ENCODE data around the gene CFAP99. TPM values are rescaled to one million over a fixed set of nuclear protein-coding genes. Genes with fewer than 3 reads are reported as not detected.

Gene CFAP99
- total RNA-seq, 2 donors from 2014 or later, result not detected

DNA sequence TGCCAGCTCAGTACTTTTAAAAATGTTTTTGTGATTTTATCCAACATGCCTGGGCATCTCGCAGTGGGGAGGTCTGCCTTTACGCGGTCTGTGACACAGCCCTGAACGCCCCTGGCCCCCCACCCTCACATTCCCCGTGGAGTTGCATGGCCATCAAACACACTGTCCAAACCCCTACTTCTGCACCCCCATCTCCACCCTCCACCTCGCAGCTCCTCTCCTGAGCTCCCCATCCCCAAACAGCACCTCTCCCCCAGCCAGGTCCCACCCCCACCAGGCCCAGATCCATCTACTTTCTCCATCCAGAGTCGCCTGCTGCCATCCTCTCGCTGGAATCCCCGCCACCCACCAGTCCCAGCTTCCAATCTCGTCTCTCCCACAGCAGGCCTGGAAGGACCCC lies 9.8 kb upstream of the CFAP99 start:
- DNase-seq (no peak), ATAC-seq (no peak)
- Histone ChIP-seq H3K27ac (no peak overlapping the region), H3K4me3 (no peak overlapping the region), H3K36me3 (replicated peaks in 1 of 2; ENCODE audit: insufficient read depth in 1 of 2, low read depth in 2 of 2) (no peaks in the 10 kb centered on the region), H3K4me1 (peaks cover 17% of the 10 kb centered on the region), H3K27me3 (no peaks in the 10 kb centered on the region), H3K9me3 (no peaks in the 10 kb centered on the region)
- TF ChIP-seq POLR2A (IDR thresholded peaks at IDR 0.05), result no peak
- TF ChIP-seq CTCF (IDR thresholded peaks at IDR 0.05), result no peak
- intact Hi-C loops (cut with DNase I), result no loop called here
- WGBS, 2 donors, result 77 to 79% methylated on average over 10 of the region's 10 CpGs

- DNase-seq (no peak), ATAC-seq (no peak)
- 78 to 88% methylated on average over 8 to 14 of the region's 14 CpGs for WGBS, 2 donors
- Histone ChIP-seq H3K27me3 (no peaks in the 10 kb centered on the region), H3K4me1 (peaks cover 21% of the 10 kb centered on the region), H3K27ac (no peak overlapping the region), H3K36me3 (replicated peaks in 1 of 2; ENCODE audit: insufficient read depth in 1 of 2, low read depth in 2 of 2) (no peaks in the 10 kb centered on the region), H3K9me3 (no peaks in the 10 kb centered on the region), H3K4me3 (no peak overlapping the region)
- TF ChIP-seq CTCF (IDR thresholded peaks at IDR 0.05), result no peak
- no peak for TF ChIP-seq POLR2A (IDR thresholded peaks at IDR 0.05)
- intact Hi-C loops (cut with DNase I), result no loop called here
Measured at GRCh38 chr4:2409381-2409783, 9.4 kb upstream of the CFAP99 start.

DNA sequence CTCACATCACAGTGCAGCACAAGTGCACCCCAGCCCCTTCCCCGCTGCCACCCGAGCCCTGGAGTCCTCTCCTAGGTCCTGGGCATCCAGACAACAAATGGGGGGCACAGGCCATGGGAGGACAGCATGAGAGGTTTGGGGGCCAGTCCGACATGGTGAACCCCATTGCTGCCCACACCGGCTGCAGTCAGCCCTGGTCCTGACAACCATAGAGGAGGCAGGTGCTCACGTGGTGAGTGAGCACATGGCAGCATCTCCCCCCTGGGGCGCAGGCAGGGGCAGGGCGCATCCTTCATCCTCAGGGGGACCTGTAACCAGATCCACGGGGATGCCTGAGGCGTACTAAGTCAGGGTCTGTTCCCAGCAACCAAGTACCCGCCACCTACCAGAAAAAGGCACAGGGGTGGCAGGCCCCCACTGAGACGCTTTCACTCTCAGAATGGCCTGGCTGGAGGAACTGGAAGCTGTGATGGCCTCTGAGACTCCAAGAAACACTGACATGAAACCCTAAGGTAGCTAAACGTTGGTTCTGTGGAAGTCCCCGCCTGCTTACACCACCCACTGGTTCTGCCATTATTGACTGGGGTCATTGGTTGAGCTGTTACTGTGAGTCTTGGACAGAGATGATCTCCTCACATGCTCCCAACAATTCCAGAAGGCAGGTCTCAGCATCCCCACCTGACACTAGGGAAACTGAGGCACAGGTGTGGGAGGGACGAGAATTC lies 6.8 kb upstream of the CFAP99 start:
- H3K4me3 ChIP-seq, result no peak overlapping the region
- ATAC-seq, result no peak
- H3K36me3 ChIP-seq (replicated peaks in 1 of 2; ENCODE audit: insufficient read depth in 1 of 2, low read depth in 2 of 2), result no peaks in the 10 kb centered on the region
- H3K27me3 ChIP-seq, result no peaks in the 10 kb centered on the region
- H3K9me3 ChIP-seq, result no peaks in the 10 kb centered on the region
- TF ChIP-seq POLR2A (IDR thresholded peaks at IDR 0.05) (no peak), CTCF (IDR thresholded peaks at IDR 0.05) (no peak)
- intact Hi-C loops (cut with DNase I), result no loop called here
- H3K27ac ChIP-seq, result peak overlapping the region in 2 of 4 donors; percentile 67 to 72
- peaks cover 28% of the 10 kb centered on the region for H3K4me1 ChIP-seq
- no peak for DNase-seq
- 66 to 81% methylated on average over 4 to 13 of the region's 14 CpGs for WGBS, 2 donors

DNA sequence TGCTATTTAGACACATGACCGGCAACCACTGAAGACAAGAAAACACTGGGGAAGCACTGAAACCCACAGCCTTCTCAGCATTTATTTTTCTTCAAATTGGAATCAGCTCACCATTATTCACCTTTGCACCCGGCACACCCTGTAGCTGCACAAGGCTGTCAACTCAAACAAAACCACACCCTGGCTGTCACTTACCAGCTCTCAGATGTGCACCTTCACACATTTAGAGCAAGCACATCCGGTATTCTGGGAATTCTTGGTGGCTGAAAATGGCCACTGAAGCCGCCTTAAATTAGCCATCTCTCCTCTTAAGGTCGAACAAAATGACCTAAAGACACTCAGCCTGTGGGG lies 6.2 kb upstream of the CFAP99 start:
- intact Hi-C loops (cut with DNase I), result no loop called here
- H3K27me3 ChIP-seq, result no peaks in the 10 kb centered on the region
- H3K27ac ChIP-seq, result peak overlapping the region in 3 of 4 donors; percentile 31 to 72 (median 67)
- no peak for ATAC-seq
- H3K9me3 ChIP-seq, result no peaks in the 10 kb centered on the region
- peak in 1 of 4 donors; percentile 15 for DNase-seq
- 43 to 55% methylated on average over 5 of the region's 5 CpGs for WGBS, 2 donors
- H3K36me3 ChIP-seq (replicated peaks in 1 of 2; ENCODE audit: insufficient read depth in 1 of 2, low read depth in 2 of 2), result no peaks in the 10 kb centered on the region
- peaks cover 31% of the 10 kb centered on the region for H3K4me1 ChIP-seq
- no peak for TF ChIP-seq POLR2A (IDR thresholded peaks at IDR 0.05)
- TF ChIP-seq CTCF (IDR thresholded peaks at IDR 0.05), result no peak
- no peak overlapping the region for H3K4me3 ChIP-seq
